ENCODE data around the gene MRPL48. TPM values are rescaled to one million over a fixed set of nuclear protein-coding genes. Genes with fewer than 3 reads are reported as not detected.
A peak's percentile ranks its signal among the peaks of the same experiment; 100 is the strongest.

Gene MRPL48
- total RNA-seq, 4 donors from 2014 or later = 4.3 to 25.3 (median 21.1) TPM

GRCh38 chr11:73866586-73866996 lies 78.9 kb downstream of the MRPL48 start:
- TF ChIP-seq POLR2A (IDR thresholded peaks at IDR 0.05) (no peak), EP300 (IDR thresholded peaks at IDR 0.05) (no peak)
- TF ChIP-seq, protein P1, sequence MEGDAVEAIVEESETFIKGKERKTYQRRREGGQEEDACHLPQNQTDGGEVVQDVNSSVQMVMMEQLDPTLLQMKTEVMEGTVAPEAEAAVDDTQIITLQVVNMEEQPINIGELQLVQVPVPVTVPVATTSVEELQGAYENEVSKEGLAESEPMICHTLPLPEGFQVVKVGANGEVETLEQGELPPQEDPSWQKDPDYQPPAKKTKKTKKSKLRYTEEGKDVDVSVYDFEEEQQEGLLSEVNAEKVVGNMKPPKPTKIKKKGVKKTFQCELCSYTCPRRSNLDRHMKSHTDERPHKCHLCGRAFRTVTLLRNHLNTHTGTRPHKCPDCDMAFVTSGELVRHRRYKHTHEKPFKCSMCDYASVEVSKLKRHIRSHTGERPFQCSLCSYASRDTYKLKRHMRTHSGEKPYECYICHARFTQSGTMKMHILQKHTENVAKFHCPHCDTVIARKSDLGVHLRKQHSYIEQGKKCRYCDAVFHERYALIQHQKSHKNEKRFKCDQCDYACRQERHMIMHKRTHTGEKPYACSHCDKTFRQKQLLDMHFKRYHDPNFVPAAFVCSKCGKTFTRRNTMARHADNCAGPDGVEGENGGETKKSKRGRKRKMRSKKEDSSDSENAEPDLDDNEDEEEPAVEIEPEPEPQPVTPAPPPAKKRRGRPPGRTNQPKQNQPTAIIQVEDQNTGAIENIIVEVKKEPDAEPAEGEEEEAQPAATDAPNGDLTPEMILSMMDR (IDR thresholded peaks at IDR 0.05) = no peak
- peak overlapping the region in 1 of 4 donors; percentile 1 for H3K27ac ChIP-seq
- no peaks in the 10 kb centered on the region for H3K4me1 ChIP-seq
- H3K4me3 ChIP-seq = no peak overlapping the region
- no peaks in the 10 kb centered on the region for H3K9me3 ChIP-seq
- H3K27me3 ChIP-seq = no peaks in the 10 kb centered on the region
- H3K36me3 ChIP-seq = peaks cover 0 to 53% (median 5%) of the 10 kb centered on the region in 3 donors
- WGBS, 2 donors = 63 to 70% methylated on average over 2 of the region's 2 CpGs
- DNase-seq (ENCODE audit: low spot score in 2 of 2) = no peak

- no peak for DNase-seq (ENCODE audit: low spot score in 2 of 2)
- Histone ChIP-seq H3K4me3 (no peak overlapping the region), H3K9me3 (no peaks in the 10 kb centered on the region), H3K27me3 (no peaks in the 10 kb centered on the region), H3K36me3 (peaks cover 0 to 71% (median 5%) of the 10 kb centered on the region in 3 donors), H3K27ac (no peak overlapping the region), H3K4me1 (peaks cover 0 to 2% (median 0%) of the 10 kb centered on the region in 4 donors)
- TF ChIP-seq POLR2A (IDR thresholded peaks at IDR 0.05) (no peak), EP300 (IDR thresholded peaks at IDR 0.05) (no peak)
- TF ChIP-seq, protein P1 (IDR thresholded peaks at IDR 0.05) = no peak
- 53 to 67% methylated on average over 1 of the region's 1 CpG for WGBS, 2 donors
These were observed 81.8 kb downstream of the MRPL48 start for GRCh38 chr11:73869332-73869949.

DNA sequence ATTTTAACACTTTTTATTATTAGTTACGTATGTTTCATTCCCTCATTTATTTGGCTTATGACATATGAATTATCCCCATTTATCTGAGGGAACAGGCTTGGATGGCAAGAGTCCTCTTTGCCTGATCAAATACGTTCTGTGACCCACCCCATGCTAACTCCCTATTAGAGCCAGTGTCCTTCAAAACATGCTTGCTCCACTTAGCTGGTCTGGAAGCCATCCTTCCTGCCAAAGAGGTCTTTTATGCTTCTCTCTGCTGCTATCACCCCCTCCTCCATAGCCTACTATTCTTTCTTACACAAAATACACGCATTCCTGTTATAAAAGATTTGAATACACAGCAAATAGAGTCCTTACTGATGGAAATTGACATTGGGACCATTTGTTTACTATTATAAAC lies 82.6 kb downstream of the MRPL48 start:
- WGBS, 2 donors = 69 to 87% methylated on average over 3 of the region's 3 CpGs
- no peak for DNase-seq (ENCODE audit: low spot score in 2 of 2)

DNA sequence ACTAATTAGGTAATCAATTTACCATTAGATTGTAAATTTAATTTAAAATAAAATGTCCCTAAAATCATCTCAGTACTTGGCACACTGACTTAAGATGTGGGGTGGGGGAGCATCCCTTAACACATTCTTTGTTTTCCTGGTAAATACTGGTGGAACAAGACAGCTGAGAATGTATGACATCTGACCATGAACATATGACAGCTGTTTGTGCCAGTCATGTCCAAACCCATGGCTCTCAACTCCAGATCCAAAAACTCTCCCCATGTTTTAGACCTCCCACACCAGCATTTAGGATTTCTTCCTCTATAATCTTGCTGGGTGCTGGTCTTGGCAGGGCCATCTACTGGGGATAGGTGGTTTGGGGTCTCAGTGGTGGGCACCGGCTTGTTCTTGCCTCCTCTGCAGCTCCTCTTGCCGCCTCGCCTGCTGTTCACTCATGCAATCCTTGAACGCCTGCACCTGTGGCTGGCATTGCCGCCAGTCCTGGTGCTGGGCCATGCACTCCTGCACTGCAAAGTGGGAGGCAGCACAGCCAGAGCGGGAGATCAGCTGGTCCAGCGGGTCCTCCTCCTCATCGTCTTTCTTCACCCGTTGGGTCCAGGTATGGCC lies 85.2 kb downstream of the MRPL48 start:
- Histone ChIP-seq H3K27me3 (no peaks in the 10 kb centered on the region), H3K4me1 (peaks cover 4 to 27% (median 14%) of the 10 kb centered on the region in 4 donors), H3K36me3 (peaks cover 0 to 69% (median 0%) of the 10 kb centered on the region in 3 donors), H3K27ac (no peak overlapping the region), H3K4me3 (no peak overlapping the region), H3K9me3 (no peaks in the 10 kb centered on the region)
- 92 to 96% methylated on average over 9 of the region's 9 CpGs for WGBS, 2 donors
- no peak for DNase-seq (ENCODE audit: low spot score in 2 of 2)
- TF ChIP-seq, protein P1 (IDR thresholded peaks at IDR 0.05) = no peak
- TF ChIP-seq POLR2A (IDR thresholded peaks at IDR 0.05) = no peak
- no peak for TF ChIP-seq EP300 (IDR thresholded peaks at IDR 0.05)

More for the DNA sequence above, 82.6 kb downstream of the MRPL48 start:
- no peak overlapping the region for H3K4me3 ChIP-seq
- no peaks in the 10 kb centered on the region for H3K27me3 ChIP-seq
- no peaks in the 10 kb centered on the region for H3K9me3 ChIP-seq
- H3K4me1 ChIP-seq = peaks cover 0 to 10% (median 3%) of the 10 kb centered on the region in 4 donors
- no peak overlapping the region for H3K27ac ChIP-seq
- peaks cover 0 to 70% (median under 1%) of the 10 kb centered on the region in 3 donors for H3K36me3 ChIP-seq
- TF ChIP-seq POLR2A (IDR thresholded peaks at IDR 0.05) = no peak
- TF ChIP-seq, protein P1 (IDR thresholded peaks at IDR 0.05) = no peak
- no peak for TF ChIP-seq EP300 (IDR thresholded peaks at IDR 0.05)

DNA sequence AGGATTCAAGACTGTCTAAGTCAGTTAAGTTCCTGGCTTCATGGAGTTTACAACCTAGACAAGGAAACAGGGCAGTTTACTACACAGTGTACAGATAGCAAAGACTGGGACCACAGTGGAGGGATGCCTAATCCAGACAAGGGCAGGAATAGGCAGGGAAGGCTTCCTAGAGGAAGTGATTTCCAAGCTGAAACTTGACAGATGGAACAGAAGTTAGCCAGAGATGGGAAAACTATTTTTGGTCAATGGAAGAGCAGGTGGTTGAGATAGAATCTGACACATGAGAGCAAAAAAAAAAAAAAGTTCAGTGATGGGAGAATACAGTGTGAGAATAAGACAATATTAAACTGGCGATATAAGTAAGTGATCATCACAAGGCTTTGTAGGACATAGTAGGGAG lies 87.7 kb downstream of the MRPL48 start:
- Histone ChIP-seq H3K4me3 (peak overlapping the region in 1 of 4 donors; percentile 74), H3K9me3 (no peaks in the 10 kb centered on the region), H3K36me3 (peaks cover 0 to 51% (median 0%) of the 10 kb centered on the region in 3 donors), H3K4me1 (peaks cover 4 to 33% (median 14%) of the 10 kb centered on the region in 4 donors), H3K27ac (peak overlapping the region in 2 of 4 donors; percentile 83 to 88), H3K27me3 (no peaks in the 10 kb centered on the region)
- WGBS, 2 donors = 87 to 90% methylated on average over 1 of the region's 1 CpG
- TF ChIP-seq, protein P1 (IDR thresholded peaks at IDR 0.05) = no peak
- TF ChIP-seq EP300 (IDR thresholded peaks at IDR 0.05) = no peak
- TF ChIP-seq POLR2A (IDR thresholded peaks at IDR 0.05) = no peak
- DNase-seq (ENCODE audit: low spot score in 2 of 2) = no peak
